HG02623 (cell line): ENCODE measurements around the gene AURKAIP1.

Experiments
- ATAC-seq: cut with Tn5 transposase; IDR thresholded peaks from one replicate; pipeline ENCODE4 v1.9.1; 2021; ENCODE audit warnings: moderate library complexity; ENCODE audit not compliant: unreplicated experiment

AURKAIP1 gene

DNA sequence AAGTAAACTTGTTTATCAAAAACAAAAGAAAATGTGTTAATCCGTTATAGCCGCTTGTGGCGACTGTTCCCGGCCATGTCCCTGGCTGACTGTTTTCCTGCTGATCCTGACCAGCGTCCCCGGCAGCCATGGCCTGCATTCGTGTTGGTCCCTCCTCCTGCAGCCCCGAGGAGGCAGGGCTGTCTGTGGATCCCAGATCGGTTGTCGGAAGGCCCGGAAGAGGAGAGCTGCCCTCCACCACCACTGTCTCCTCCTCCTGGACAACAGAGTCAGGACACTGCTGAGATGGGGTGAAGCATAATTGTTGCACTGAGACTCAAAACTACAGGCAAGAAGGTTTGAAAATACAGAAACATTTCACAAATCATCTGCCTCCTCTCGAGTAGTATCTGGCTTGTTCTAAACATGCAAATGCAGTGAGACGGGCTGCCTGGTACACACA lies 13.0 kb downstream of the AURKAIP1 start:
- no peak for ATAC-seq

DNA sequence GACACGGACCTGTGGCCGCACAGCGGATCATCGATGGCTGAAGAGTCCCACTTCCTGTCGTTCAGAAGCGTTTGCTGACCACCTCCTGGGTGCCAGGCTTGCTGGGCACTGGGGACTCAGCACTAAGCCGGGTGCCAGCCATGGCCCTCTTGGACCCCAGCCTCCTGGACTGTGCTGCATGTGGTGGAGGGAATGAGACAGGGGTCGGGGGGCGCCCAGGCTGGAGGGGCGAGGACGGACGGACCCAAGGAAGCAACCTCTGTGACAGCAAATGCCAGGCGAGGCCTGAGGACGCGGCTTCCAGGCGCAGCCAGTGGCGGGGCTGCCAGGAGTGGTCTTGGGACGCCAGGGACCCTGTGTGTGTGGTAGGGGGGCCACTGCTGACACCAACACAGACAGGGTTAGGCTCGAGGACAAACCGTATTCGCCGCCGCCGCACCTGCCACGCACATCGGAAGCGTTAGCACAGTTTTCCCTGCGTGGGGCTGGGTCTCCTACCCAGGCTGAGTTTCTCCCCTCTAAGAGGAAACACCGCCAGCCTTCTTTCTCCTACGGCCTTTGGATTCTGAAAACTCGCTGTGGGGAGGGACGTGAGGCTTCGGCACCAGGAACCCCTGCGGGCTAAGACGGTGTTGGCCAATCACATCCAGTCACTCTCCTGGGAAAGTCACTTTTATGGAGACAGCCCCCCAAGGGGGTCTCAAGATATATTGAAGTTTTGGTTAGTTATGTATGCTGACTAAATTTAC lies 13.6 kb downstream of the AURKAIP1 start:
- ATAC-seq: no peak

DNA sequence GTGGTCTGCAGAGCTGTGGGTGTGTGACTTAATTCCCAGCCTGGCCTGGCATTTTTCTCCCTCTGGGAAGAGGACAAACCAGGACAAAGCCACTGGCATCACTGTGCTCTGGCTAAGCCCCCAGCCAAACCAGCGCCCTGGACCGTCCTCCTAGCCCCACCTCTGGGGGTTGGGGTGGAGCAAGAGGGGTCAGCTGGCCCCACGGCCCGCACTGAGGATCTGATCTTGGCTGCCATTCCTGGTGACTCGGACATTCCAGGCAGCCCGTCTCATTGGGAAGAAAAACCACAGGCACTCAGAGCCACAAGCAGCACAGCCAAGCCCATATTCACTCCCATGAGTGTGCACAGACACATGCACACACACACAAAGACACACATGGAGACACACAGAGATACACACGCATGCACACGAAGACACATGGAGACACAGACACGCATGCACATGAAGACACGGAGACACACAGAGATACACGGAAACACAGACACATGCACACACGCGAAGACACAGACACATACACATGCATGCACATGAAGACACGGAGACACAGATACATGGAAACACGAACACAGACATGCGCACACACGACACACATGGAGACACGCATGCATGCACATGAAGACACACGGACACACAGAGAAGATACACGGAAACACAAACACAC lies 14.4 kb downstream of the AURKAIP1 start:
- no peak for ATAC-seq

DNA sequence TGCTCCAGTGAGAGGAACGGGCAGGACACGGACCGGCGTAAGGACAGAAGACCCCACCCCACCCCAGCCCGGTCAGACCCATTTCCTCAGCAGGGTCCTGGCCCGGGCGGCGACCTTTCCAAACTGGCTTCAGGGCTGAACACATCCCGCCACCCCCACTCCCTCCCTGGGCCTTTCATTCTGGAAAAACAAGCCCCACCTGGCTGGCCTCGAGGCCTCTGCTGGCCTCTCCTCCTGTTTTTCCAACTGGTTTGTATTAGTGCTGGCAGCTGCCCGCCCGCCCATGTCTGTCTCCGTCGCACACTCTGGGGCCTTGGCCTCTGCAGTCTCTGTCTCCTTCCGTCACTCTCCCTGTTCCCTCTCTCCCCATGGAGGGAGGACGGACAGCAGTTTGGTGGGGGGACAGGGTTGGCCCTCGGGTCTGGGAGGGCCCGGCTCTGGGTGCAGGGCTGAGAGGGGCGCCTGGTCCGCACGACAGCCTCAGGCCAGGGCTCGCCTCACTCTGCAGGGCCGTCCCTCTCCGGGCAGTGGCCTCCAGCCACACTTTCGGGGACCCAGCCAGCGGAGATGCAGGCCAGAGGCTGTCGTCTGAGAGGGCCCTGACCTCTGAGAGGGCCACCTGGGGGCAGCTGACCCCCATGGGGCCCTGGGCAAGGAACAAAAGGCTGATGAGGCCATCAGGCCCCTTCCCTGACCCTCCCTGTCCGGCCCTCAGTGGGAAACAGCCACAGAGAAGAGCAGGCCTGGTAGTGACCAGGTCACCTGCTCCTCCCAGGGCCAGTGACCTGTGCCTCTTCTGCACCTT lies 15.1 kb downstream of the AURKAIP1 start:
- no peak for ATAC-seq

DNA sequence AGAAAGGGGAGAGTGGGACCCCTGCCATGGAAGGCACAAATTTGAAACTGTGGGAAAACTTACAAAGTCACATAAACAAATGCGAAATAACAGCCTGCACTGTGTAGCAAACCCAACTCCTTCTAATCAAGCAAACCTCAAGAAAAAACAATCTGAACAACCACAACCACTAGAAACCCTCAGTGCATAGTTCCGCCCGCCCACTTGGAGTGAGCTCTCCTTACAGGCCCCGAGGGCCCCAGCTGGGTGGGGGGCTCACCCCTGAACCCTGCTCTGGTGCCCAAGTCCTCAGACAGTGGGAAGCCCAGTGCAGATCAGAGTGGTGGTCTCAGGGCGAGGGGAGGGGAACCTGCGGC lies 15.7 kb downstream of the AURKAIP1 start:
- no peak for ATAC-seq

DNA sequence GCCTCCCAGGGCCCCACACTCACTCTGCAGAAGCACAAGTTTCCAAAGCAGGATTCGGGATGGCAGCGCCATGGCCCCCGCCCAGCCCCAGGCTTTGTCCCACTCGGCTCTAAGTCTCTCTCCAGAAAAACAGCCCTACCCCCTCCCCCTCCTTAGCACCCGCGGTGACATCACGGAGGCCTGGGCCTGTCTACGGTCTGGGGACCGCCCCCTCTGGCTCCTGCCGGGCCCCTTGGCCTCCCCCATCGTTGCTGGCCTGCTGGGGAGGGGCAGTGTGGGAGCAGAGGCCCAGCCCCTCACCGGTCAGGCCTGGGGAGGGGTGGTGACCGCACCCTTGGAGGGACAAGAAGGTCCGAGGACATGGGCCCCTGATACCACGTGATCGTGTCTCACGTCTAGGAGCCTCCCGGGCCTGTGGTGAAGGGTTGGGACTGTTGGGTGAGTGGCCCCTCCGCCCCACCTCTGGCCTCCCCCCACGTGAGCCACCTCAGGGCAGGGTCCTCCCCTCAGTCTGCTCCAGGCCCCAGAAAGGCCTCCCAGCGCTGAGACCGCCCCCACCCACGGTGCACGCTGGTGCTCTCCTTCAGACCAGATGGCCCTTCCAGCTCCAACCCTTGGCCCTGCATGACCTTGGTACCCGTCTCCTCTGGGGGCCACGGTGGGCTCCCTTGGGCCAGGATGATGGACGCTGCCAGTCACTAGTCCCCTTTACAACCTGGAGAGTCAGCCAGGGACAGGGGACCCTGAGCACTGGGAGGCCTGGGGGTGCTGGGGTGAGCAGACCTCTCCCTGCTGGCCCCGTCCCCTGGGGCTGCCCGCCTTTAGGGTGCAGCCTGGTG lies 16.4 kb downstream of the AURKAIP1 start, which contains the start of gene MXRA8:
Gene MXRA8, minus strand, starts transcription at position 123 of the 839 bp plus-strand sequence. Its CDS starts 51 bp downstream, at position 72.
- no peak for ATAC-seq

DNA sequence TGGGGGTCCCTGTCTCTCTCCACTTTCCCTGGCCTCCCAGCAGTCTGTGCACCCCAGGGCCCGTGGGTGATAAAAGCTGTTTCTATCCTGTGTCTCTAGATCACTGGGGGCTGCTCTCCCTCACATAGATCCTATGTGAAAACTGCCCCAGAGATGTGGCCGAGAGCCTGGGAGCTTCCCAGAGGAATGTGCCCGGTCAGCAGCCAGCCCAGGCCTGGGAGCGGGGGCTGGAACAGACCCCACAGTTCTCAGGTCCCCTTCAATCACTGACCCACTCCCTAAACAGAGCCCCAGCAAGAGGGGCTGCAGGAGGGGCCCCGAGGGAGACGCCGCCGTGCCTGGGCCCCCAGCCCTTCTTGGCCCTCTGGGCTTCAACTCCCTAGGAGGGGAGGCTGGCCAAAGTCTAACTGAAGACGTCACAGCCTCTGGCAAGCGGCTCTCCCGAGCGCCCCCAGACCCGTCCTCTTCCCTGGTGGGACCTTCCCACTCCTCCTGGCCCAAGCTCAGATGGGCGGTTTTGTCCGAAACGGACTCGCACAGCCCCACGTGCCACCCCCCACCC lies 17.1 kb downstream of the AURKAIP1 start:
- ATAC-seq: no peak

DNA sequence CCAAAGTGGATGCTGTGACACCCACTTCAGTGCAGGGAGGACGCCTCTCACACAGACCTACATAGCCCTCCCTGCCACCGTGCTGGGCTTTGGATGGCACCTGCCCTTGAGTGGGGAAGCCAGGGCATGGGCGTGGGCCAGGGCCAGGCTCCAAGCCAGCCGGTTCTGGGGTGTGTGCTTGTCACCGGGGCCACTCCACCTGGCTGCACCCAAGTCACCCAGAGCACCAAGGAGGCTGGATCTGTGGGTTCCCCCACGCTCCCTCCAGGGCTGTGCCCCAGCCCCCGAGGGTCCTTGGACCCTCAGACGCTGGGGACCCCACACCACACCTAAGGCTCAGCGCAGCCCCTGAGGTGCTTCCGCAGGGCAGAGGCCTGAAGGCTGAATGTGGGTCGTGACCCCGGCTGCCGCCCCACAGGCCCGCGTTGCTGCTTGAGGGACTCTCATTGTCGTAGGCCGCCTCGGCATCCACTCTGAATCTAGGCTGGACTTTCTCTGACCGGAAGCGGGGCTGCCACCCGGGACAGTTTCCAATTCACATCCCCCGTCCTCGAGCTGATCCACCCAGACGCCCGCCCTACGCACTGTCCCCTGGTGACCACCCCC lies 18.1 kb downstream of the AURKAIP1 start:
- ATAC-seq: no peak

DNA sequence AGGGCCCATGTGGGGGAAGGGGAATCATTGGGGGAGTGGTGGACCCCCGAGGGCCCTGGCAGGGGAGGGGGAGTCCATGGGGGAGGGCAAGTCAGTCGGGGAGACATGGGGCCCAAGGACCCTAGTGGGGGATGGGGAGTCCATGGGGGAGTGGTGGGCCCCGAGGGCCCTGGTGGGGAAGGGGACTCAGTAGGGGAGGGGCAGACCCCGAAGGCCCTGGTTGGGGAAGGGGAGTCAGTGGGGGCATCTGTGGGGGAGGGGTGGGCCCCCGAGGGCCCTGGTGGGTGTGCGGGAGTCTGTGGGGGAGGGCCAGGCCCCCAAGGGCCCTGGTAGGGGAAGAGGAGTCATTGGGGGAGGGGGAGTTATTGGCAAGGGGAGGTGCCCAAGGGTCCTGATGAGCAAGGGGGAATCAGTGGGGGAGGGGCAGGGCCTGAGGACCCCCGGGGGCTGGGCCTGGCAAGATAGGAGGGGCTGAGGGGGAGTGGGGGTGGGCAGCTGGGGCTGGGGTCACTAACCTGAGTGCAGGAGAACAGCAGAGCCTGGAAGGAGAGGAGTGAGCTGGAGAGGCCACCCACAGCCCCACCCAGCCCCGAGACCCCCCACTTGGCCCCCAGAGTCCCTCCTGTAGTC lies 18.7 kb downstream of the AURKAIP1 start:
- ATAC-seq: no peak

DNA sequence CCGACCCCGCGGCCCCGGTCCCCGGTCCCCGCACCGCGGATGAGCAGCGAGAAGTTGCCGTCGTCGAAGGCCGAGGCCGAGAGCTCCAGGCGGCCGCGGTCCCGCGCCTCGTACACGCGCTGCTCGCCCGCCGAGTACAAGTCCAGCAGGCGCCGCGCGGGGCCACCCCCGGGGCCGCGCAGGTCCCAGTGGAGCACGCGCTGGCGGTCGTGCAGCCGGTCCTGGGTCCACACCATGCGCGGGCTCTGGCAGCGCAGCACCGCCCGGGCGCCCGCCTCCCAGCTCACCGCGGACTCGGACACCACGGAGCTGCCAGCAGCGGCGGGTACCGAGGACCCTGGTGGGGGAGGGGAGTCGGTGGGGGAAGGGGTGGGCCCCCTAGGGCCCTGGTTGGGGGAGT lies 19.6 kb downstream of the AURKAIP1 start:
- ATAC-seq: no peak

DNA sequence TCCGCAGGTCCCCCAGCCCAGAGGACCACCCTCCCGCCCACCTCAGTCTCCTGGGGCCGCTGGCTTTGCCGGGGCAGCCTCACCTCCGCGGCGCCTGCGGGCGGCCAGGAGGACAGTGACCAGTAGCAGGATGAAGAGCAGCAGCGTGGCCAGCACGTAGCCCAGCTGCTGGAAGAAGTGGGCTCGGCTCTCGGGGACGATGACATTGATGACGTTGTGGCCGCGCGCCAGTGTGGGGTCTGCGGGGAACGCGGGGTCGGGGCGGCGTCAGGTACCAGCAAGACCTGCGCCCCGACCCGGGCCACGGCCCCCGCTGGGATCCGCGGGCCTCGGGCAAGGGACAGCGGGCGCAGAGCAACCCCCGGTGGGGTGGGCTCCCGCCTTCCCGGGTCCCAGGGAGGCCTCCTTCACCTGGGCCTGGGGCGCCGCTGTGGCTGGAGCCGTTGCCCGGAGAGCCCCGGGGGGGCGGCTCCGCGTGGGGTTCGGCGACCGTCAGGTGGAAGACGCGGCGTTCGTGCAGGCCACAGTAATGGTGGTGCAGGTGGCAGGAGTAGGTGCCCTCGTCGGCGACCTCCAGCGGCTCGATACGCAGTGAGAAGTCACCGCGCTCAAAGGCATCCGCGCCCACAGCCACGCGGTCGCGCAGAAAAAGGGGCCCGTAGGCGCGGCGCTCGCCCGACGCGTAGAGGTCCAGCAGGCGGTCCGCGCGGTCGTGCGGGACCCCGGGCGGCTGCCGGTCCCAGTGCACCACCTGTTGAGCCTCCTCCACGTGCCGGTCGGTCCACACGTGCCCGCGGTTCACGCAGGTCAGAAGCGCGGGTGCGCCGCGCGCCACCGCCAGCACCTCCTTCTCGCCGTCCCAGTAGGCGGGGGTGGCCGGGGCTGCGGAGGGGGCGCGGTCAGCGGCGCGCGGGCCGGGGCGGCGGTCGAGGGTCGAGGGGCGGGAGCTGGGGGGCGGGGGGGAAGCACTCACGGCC lies 20.4 kb downstream of the AURKAIP1 start:
- ATAC-seq: no peak

DNA sequence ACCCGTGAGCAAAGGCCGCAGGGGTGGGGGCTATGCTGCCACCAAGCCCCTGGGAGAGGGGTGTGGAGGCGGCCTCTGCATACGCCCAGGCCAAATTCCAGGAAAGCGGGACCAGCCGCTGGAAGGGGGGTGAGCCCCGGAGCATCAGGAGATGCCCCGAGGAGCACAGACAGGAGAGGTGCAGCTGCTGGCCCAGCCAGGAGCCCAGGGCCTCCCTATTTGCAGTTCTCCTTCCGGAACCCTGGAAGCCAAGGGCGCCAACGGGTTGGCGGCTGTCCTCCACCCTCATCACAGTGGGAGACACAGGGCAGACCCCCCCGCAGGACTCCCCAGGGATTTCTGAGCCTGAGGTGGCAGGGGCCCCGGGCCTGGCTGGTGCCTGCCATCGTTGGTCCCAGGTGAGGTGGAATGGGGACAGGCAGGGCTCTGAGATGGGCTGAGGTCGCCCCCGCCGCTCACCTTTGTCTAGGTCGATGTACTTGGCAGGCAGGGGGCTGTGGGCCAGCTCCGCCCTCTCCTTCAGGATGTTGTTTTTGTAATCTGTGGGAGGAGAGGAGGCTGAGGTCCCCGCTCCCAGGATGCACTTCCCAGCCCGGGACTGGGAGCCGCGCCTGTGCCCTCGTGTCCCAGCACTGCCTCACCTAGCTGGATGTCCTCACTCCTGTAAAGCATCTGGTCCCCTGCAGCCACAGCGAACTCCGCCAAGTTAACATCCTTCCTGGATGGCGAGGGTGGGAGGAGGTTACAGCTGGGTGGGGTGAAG lies 21.4 kb downstream of the AURKAIP1 start:
- ATAC-seq: no peak

DNA sequence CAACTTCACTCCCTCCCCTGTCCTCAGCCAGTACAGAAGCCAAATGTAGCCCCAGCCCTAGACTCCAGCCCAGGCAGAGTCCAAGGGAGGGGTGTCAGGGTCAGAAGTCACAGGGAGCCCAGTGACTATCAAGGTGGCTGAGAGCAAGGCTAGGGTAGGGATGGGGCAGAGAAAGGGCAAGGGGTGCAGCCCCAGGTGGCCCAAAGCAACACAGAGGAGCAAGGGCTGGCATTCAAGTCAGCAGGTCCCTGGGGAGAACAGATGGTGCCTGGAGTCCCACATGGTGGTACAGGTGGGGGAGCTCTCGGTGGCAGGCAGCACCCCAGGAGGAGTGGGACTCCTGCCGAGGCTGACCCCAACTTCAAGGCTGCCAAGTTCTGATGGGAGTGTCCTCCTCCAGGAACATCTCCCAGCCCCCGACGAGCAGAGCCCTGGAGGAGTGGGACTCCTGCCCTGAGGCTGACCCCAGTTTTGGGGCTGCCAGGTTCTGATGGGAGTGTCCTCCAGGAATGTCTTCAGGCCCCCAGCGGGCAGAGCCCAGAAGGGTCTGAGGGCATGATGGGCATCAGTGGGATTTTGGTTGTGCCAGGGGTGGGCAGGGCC lies 22.1 kb downstream of the AURKAIP1 start:
- no peak for ATAC-seq

DNA sequence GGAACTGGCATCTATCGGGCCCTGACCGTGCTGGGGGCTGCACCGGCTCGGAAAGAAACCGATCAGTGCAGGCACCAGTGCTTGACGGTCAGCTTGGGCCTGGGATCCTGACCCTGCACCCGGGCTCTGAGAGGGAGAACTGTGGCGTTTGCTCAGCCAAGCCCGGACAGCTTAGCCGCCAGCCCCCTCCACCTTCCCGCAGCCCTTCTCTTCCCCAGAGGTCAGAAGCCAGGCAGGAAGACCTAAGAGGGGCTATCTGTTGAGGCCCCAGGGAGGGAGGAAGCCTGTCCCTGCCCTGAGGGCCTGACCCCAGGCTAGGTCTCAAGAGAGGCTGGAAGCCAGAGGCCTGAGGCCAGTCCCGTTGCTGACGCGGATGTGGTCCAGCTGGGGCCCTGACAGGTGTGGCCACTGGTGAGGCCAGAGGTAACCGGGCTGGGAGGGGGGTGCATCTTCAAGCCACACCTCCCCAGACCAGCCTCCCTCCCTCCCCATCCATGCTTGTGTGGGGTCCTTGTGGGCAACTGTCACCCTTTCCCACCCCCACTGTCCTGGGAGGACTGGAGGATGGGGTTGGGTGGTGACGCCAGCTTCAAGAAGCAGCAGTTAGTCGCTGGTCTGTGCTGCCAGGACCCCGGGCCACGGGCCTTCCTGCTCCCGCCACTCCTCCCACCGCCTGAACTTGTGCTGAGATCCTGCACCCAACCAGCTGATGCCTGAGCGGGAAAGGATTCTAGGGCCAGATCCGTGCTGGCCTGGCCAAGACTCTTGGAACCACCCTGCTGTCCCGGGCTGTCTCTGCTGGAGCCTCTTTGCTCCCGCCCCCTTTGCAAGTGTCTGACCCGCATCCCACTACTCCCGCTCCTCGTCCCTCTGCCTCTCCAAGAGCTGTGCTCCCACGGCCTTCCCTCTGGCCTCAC lies 23.2 kb downstream of the AURKAIP1 start:
- no peak for ATAC-seq

DNA sequence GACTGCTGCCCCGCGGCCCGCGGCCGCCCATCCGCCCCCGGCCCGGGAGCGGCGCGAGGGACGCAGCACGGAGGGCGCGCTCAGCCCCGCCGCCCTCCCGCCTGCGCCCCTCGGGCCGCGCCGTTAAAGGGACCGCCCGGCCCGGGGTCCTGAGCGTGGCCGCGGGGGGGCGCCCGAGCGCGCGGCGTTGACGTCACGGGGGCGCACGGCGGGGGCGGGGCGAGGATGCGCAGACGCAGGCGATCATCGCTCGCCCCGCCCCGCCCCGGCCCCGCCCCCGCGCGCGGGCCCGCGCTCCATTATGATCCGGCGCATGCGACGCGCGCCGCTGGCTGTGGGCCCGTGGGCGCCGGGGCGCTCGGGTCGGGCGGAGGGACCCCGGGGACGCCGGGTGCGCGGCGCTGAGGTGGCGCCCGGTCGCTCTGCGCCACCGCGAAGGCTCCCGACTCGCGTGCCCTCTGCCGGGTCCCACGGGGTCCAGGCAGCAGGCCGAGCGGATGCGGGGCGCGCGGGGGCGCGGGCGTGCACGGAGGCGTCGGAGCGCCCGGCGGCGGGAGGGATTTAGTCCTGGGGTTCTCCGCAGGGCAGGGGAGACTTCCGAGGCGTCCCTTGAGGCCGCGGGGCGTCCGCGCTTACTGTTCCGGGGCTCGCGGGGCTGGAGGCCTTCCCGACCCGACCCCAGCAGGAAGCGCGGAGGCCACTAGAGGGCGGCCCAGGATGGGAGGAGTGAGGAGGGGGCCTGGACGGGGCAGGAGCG lies 25.6 kb downstream of the AURKAIP1 start, which contains the start of gene DVL1:
Gene DVL1, minus strand, starts transcription at position 163 of the 757 bp plus-strand sequence. CDS start 353 bp downstream, outside the sequence.
- peak; percentile 63 for ATAC-seq
